Astrocyte (in vitro differentiated cells and primary cell): Measurements from ENCODE around the gene FGFR3. TPM values are rescaled to one million over a fixed set of nuclear protein-coding genes. Genes with fewer than 3 reads are reported as not detected.

ENCODE experiments used
- DNase-seq: peaks from one replicate; pipeline ENCODE4 v3.0.0-alpha.2; 2010; ENCODE audit warnings: low read depth
- FAIRE-seq: peaks from 2 replicates; lab custom pipeline; 2011; peaks lifted over from hg19 to GRCh38; lab: Jason Lieb, UNC
- H2AFZ ChIP-seq: 2 replicates; pipeline ENCODE4 v1.6.0; 2012; ENCODE audit warnings: low read depth, low read length, inconsistent platforms
- H3K27ac ChIP-seq: 2 replicates; pipeline ENCODE4 v1.5.1; 2011; ENCODE audit warnings: low read depth, low read length, inconsistent platforms
- H3K27me3 ChIP-seq: 2 replicates; pipeline ENCODE4 v1.6.0; 2011; ENCODE audit warnings: low read length, inconsistent platforms; ENCODE audit not compliant: insufficient read depth
- H3K36me3 ChIP-seq: 2 replicates; pipeline ENCODE4 v1.5.1; 2011; ENCODE audit warnings: low read length, inconsistent platforms; ENCODE audit not compliant: insufficient read depth
- H3K4me1 ChIP-seq: 2 replicates; pipeline ENCODE4 v1.5.1; 2011; ENCODE audit warnings: low read length, inconsistent platforms; ENCODE audit not compliant: insufficient read depth
- H3K4me2 ChIP-seq: 2 replicates; pipeline ENCODE4 v1.6.0; 2012; ENCODE audit warnings: low read length, inconsistent platforms
- H3K4me3 ChIP-seq: 2 replicates; pipeline ENCODE4 v1.5.1; 2011; ENCODE audit warnings: low read depth, mild to moderate bottlenecking, low read length, inconsistent platforms; ENCODE audit not compliant: insufficient read depth
- H3K79me2 ChIP-seq: 2 replicates; pipeline ENCODE4 v1.6.0; 2012; ENCODE audit warnings: mild to moderate bottlenecking, low read length, inconsistent platforms; ENCODE audit not compliant: insufficient read depth
- H3K9ac ChIP-seq: 2 replicates; pipeline ENCODE4 v1.6.0; 2012; ENCODE audit warnings: mild to moderate bottlenecking, low read length, inconsistent platforms
- H3K9me3 ChIP-seq: 2 replicates; pipeline ENCODE4 v1.5.1; 2012; ENCODE audit warnings: low read depth, mild to moderate bottlenecking, low read length, inconsistent platforms; ENCODE audit not compliant: insufficient read depth
- H4K20me1 ChIP-seq: 2 replicates; pipeline ENCODE4 v1.6.0; 2012; ENCODE audit warnings: low read length, inconsistent platforms; ENCODE audit not compliant: insufficient read depth
- H3K27ac Mint-ChIP-seq: one replicate; pipeline ENCODE4 v1.8.0; 2021; ENCODE audit warnings: mild to moderate bottlenecking, mixed read lengths; ENCODE audit not compliant: unreplicated experiment
- H3K27me3 Mint-ChIP-seq: one replicate; pipeline ENCODE4 v1.8.0; 2021; ENCODE audit warnings: low read depth, mixed read lengths; ENCODE audit not compliant: unreplicated experiment
- H3K36me3 Mint-ChIP-seq: one replicate; pipeline ENCODE4 v1.8.0; 2021; ENCODE audit warnings: low read depth, mixed read lengths; ENCODE audit not compliant: unreplicated experiment
- H3K4me1 Mint-ChIP-seq: one replicate; pipeline ENCODE4 v1.8.0; 2021; ENCODE audit warnings: low read depth, mixed read lengths; ENCODE audit not compliant: unreplicated experiment
- H3K4me3 Mint-ChIP-seq: one replicate; pipeline ENCODE4 v1.8.0; 2021; ENCODE audit warnings: mild to moderate bottlenecking, moderate library complexity, mixed read lengths; ENCODE audit not compliant: unreplicated experiment
- H3K9me3 Mint-ChIP-seq: one replicate; pipeline ENCODE4 v1.8.0; 2021; ENCODE audit warnings: mild to moderate bottlenecking, mixed read lengths; ENCODE audit not compliant: unreplicated experiment
- CTCF ChIP-seq: IDR thresholded peaks from 2 replicates; pipeline ENCODE4 v1.5.1; 2011; ENCODE audit warnings: low read depth, mild to moderate bottlenecking, inconsistent platforms, low read length, moderate library complexity; ENCODE audit not compliant: insufficient read depth
- EZH2 ChIP-seq: IDR thresholded peaks from 2 replicates; pipeline ENCODE4 v1.6.1; 2012; ENCODE audit warnings: mild to moderate bottlenecking, low read length, inconsistent platforms; ENCODE audit not compliant: insufficient read depth
- total RNA-seq: library from RNA; stranded (reverse); gene quantifications from 2 replicates; pipeline ENCODE4 v1.2.1, GENCODE V29; 2021

FGFR3 gene
- total RNA-seq, 1 donor from 2014 or later, result 3.9 TPM

DNA sequence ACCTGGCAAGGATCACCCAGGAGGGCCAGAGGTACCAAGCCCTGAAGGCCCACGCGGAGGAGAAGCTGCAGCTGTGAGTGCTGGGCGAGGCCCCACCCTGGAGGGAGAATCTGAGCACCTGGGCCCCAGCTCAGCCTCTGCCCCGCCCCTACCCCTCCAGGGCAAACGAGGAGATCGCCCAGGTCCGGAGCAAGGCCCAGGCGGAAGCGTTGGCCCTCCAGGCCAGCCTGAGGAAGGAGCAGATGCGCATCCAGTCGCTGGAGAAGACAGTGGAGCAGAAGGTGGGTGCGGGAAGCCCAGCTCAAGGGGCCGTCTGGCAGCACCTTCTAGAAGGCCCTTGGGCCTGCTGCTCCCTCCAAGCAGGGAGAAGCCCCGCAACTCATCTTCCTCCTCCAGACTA, 48.5 kb upstream of the FGFR3 start:
- Histone ChIP-seq H3K4me3 (no peak overlapping the region), H3K4me2 (no peak overlapping the region), H2AFZ (no peak overlapping the region), H3K27me3 (no peaks in the 10 kb centered on the region), H3K79me2 (no peaks in the 10 kb centered on the region), H3K9me3 (no peaks in the 10 kb centered on the region), H3K9ac (no peak overlapping the region), H4K20me1 (peaks cover 5% of the 10 kb centered on the region), H3K27ac (no peak overlapping the region), H3K4me1 (no peaks in the 10 kb centered on the region), H3K36me3 (peaks cover 3% of the 10 kb centered on the region)
- no peak overlapping the region for H3K4me3 Mint-ChIP-seq
- H3K36me3 Mint-ChIP-seq, result peaks cover 14% of the 10 kb centered on the region
- H3K27ac Mint-ChIP-seq, result no peak overlapping the region
- no peaks in the 10 kb centered on the region for H3K4me1 Mint-ChIP-seq
- FAIRE-seq (no peak), DNase-seq (no peak)
- no peaks in the 10 kb centered on the region for H3K9me3 Mint-ChIP-seq
- no peaks in the 10 kb centered on the region for H3K27me3 Mint-ChIP-seq
- TF ChIP-seq CTCF (no peak), EZH2 (no peak)

- H3K36me3 ChIP-seq, result peaks cover 3% of the 10 kb centered on the region
- H3K79me2 ChIP-seq, result no peaks in the 10 kb centered on the region
- no peak overlapping the region for H2AFZ ChIP-seq
- no peak for TF ChIP-seq EZH2
- TF ChIP-seq CTCF, result no peak
- no peak overlapping the region for H3K27ac ChIP-seq
- no peaks in the 10 kb centered on the region for H3K27me3 Mint-ChIP-seq
- H4K20me1 ChIP-seq, result peaks cover 5% of the 10 kb centered on the region
- H3K9me3 ChIP-seq, result no peaks in the 10 kb centered on the region
- H3K36me3 Mint-ChIP-seq, result peaks cover 14% of the 10 kb centered on the region
- H3K4me3 Mint-ChIP-seq, result no peak overlapping the region
- no peaks in the 10 kb centered on the region for H3K4me1 ChIP-seq
- no peak overlapping the region for H3K9ac ChIP-seq
- H3K4me3 ChIP-seq, result no peak overlapping the region
- no peak overlapping the region for H3K4me2 ChIP-seq
- H3K27me3 ChIP-seq, result no peaks in the 10 kb centered on the region
- no peaks in the 10 kb centered on the region for H3K4me1 Mint-ChIP-seq
- DNase-seq (no peak), FAIRE-seq (no peak)
- no peak overlapping the region for H3K27ac Mint-ChIP-seq
- no peaks in the 10 kb centered on the region for H3K9me3 Mint-ChIP-seq
Observed at GRCh38 chr4:1745165-1745564, 47.9 kb upstream of the FGFR3 start.

- H3K27ac Mint-ChIP-seq, result no peak overlapping the region
- no peak overlapping the region for H3K4me3 ChIP-seq
- no peaks in the 10 kb centered on the region for H3K4me1 ChIP-seq
- H3K9me3 Mint-ChIP-seq, result no peaks in the 10 kb centered on the region
- no peaks in the 10 kb centered on the region for H3K27me3 Mint-ChIP-seq
- H4K20me1 ChIP-seq, result peaks cover 5% of the 10 kb centered on the region
- DNase-seq (no peak), FAIRE-seq (no peak)
- no peak overlapping the region for H3K4me2 ChIP-seq
- no peak overlapping the region for H2AFZ ChIP-seq
- H3K4me3 Mint-ChIP-seq, result no peak overlapping the region
- H3K79me2 ChIP-seq, result no peaks in the 10 kb centered on the region
- H3K36me3 Mint-ChIP-seq, result peaks cover 12% of the 10 kb centered on the region
- H3K27ac ChIP-seq, result no peak overlapping the region
- TF ChIP-seq EZH2, result no peak
- TF ChIP-seq CTCF, result no peak
- H3K9me3 ChIP-seq, result no peaks in the 10 kb centered on the region
- H3K9ac ChIP-seq, result no peak overlapping the region
- H3K4me1 Mint-ChIP-seq, result no peaks in the 10 kb centered on the region
- H3K27me3 ChIP-seq, result no peaks in the 10 kb centered on the region
- H3K36me3 ChIP-seq, result peaks cover 3% of the 10 kb centered on the region
Observed at GRCh38 chr4:1745697-1746096, 47.4 kb upstream of the FGFR3 start.
